ENCODE results near the gene DEF6. TPM values are rescaled to one million over a fixed set of nuclear protein-coding genes. Genes with fewer than 3 reads are reported as not detected.

Gene DEF6
- total and polyA plus RNA-seq, 2 of the 13 experiments (the other 11 are each of a cell fraction or from before 2014, with no cell fraction given): 5.2 to 10.0 TPM

GRCh38 chr6:35343835-35344550 is 46.4 kb downstream of the DEF6 start:
- TF ChIP-seq ZNF7 (CRISPR knock-in tag; IDR thresholded peaks at IDR 0.05) (peak; percentile 60; the same call in 1 of the 2 replicates), ZNF446 (CRISPR knock-in tag; IDR thresholded peaks at IDR 0.05) (no peak)
- TF ChIP-seq, protein P1, sequence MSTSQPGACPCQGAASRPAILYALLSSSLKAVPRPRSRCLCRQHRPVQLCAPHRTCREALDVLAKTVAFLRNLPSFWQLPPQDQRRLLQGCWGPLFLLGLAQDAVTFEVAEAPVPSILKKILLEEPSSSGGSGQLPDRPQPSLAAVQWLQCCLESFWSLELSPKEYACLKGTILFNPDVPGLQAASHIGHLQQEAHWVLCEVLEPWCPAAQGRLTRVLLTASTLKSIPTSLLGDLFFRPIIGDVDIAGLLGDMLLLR (CRISPR knock-in tag; IDR thresholded peaks at IDR 0.05): no peak
- 81% methylated on average over 6 of the region's 6 CpGs for WGBS (ENCODE audit: low lambda C conversion rate)
- Histone ChIP-seq H3K4me2 (ENCODE audit: low read depth, low read length) (peak overlapping the region; percentile 97), H3K27ac (ENCODE audit: extremely low read length, insufficient read depth, low read length) (no peak overlapping the region), H3K9me3 (ENCODE audit: low read length) (no peaks in the 10 kb centered on the region), H3K36me3 (replicated peaks in 1 of 2; ENCODE audit: control insufficient read depth in 1 of 2, insufficient read depth in 2 of 2, low read length in 2 of 2) (peaks cover 9 to 28% of the 10 kb centered on the region in 2 experiments; a peak in 4 of 5 replicates), H3K27me3 (ENCODE audit: control insufficient read depth in 1 of 2, insufficient read depth in 2 of 2, low read length in 2 of 2) (no peaks in the 10 kb centered on the region; a peak in 1 of 5 replicates), H3K4me3 (replicated peaks in 1 of 3; ENCODE audit: insufficient read depth in 1 of 3, low read depth in 2 of 3, low read length in 3 of 3) (peak overlapping the region; percentile 74 to 89 (median 87); a peak in 5 of 6 replicates), H3K79me2 (ENCODE audit: insufficient read depth, low read length) (peaks cover 20% of the 10 kb centered on the region), H3K4me1 (ENCODE audit: insufficient read depth, low read length) (peaks cover 40% of the 10 kb centered on the region), H3K9ac (ENCODE audit: insufficient read depth, low read depth, low read length) (peak overlapping the region; percentile 83; the same call in 1 of the 2 replicates), H2AFZ (ENCODE audit: low read length) (no peak overlapping the region), H4K20me1 (ENCODE audit: insufficient read depth, low read length) (no peaks in the 10 kb centered on the region)
- DNase-seq (ENCODE audit: low spot score): no peak
- FAIRE-seq: no peak
- intact Hi-C loops (cut with micrococcal nuclease; ENCODE audit: unreplicated experiment) (no loop called here), in situ Hi-C loops (cut with HindIII; ENCODE audit: extremely low pct_ligation_motif_present, low pct_unique_long_range_greater_than_20kb) (loop anchor here (5.0 kb wide), 2 partner anchors 63 to 108 kb away; partner anchors contain the start of gene FANCE)
- ChIA-PET CTCF (ENCODE audit: low intra/inter-chr PET ratio, low total read pairs) (interaction anchor here (1.5 to 3.5 kb wide), 3 partner anchors 50 to 124 kb away, joined by 3 to 37 read pairs (median 27); partner anchors contain the start of gene RPL10A), POLR2A (interaction anchor here (2.2 to 4.3 kb wide), 4 partner anchors 27 to 108 kb away, joined by 12 to 19 read pairs (median 18); partner anchors contain the start of gene FANCE)
- no TSS peak for BruUV-seq (replicated peaks)
- no peak for ATAC-seq

- Histone ChIP-seq H3K9me3 (ENCODE audit: low read length) (no peaks in the 10 kb centered on the region), H3K27me3 (ENCODE audit: control insufficient read depth in 1 of 2, insufficient read depth in 2 of 2, low read length in 2 of 2) (no peaks in the 10 kb centered on the region), H4K20me1 (ENCODE audit: insufficient read depth, low read length) (no peaks in the 10 kb centered on the region), H3K4me1 (ENCODE audit: insufficient read depth, low read length) (0 out of 2 replicates have a peak, but pooled peaks cover 9% of the 10 kb centered on the region), H3K27ac (ENCODE audit: extremely low read length, insufficient read depth, low read length) (no peak overlapping the region), H3K9ac (ENCODE audit: insufficient read depth, low read depth, low read length) (no peak overlapping the region), H2AFZ (ENCODE audit: low read length) (no peak overlapping the region), H3K4me2 (ENCODE audit: low read depth, low read length) (no peak overlapping the region), H3K79me2 (ENCODE audit: insufficient read depth, low read length) (no peaks in the 10 kb centered on the region), H3K36me3 (replicated peaks in 1 of 2; ENCODE audit: control insufficient read depth in 1 of 2, insufficient read depth in 2 of 2, low read length in 2 of 2) (peaks cover 24 to 44% of the 10 kb centered on the region in 2 experiments; a peak in 4 of 5 replicates), H3K4me3 (replicated peaks in 1 of 3; ENCODE audit: insufficient read depth in 1 of 3, low read depth in 2 of 3, low read length in 3 of 3) (no peak overlapping the region)
- in situ Hi-C loops (cut with HindIII; ENCODE audit: extremely low pct_ligation_motif_present, low pct_unique_long_range_greater_than_20kb): no loop called here
- DNase-seq (ENCODE audit: low spot score) (no peak), FAIRE-seq (no peak), ATAC-seq (no peak)
- BruUV-seq (replicated peaks): no TSS peak
- intact Hi-C loops (cut with micrococcal nuclease; ENCODE audit: unreplicated experiment): no loop called here
- ChIA-PET POLR2A (no interaction called here), CTCF (ENCODE audit: low intra/inter-chr PET ratio, low total read pairs) (no interaction called here)
- 93% methylated on average over 4 of the region's 4 CpGs for WGBS (ENCODE audit: low lambda C conversion rate)
- TF ChIP-seq KAT2B (IDR thresholded peaks at IDR 0.05; ENCODE audit: borderline replicate concordance, low read depth, low read length) (no peak), ZNF557 (CRISPR knock-in tag; IDR thresholded peaks at IDR 0.05) (no peak), DBP (CRISPR knock-in tag; IDR thresholded peaks at IDR 0.05; ENCODE audit: not compliant biosample characterization) (no peak), MTA3 (CRISPR knock-in tag; IDR thresholded peaks at IDR 0.05) (no peak)
- TF ChIP-seq, protein P2, sequence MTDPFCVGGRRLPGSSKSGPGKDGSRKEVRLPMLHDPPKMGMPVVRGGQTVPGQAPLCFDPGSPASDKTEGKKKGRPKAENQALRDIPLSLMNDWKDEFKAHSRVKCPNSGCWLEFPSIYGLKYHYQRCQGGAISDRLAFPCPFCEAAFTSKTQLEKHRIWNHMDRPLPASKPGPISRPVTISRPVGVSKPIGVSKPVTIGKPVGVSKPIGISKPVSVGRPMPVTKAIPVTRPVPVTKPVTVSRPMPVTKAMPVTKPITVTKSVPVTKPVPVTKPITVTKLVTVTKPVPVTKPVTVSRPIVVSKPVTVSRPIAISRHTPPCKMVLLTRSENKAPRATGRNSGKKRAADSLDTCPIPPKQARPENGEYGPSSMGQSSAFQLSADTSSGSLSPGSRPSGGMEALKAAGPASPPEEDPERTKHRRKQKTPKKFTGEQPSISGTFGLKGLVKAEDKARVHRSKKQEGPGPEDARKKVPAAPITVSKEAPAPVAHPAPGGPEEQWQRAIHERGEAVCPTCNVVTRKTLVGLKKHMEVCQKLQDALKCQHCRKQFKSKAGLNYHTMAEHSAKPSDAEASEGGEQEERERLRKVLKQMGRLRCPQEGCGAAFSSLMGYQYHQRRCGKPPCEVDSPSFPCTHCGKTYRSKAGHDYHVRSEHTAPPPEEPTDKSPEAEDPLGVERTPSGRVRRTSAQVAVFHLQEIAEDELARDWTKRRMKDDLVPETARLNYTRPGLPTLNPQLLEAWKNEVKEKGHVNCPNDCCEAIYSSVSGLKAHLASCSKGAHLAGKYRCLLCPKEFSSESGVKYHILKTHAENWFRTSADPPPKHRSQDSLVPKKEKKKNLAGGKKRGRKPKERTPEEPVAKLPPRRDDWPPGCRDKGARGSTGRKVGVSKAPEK (CRISPR knock-in tag; IDR thresholded peaks at IDR 0.05; ENCODE audit: borderline replicate concordance): no peak
- TF ChIP-seq, protein P3, sequence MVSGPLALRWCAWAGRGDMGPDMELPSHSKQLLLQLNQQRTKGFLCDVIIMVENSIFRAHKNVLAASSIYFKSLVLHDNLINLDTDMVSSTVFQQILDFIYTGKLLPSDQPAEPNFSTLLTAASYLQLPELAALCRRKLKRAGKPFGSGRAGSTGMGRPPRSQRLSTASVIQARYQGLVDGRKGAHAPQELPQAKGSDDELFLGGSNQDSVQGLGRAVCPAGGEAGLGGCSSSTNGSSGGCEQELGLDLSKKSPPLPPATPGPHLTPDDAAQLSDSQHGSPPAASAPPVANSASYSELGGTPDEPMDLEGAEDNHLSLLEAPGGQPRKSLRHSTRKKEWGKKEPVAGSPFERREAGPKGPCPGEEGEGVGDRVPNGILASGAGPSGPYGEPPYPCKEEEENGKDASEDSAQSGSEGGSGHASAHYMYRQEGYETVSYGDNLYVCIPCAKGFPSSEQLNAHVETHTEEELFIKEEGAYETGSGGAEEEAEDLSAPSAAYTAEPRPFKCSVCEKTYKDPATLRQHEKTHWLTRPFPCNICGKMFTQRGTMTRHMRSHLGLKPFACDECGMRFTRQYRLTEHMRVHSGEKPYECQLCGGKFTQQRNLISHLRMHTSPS (CRISPR knock-in tag; IDR thresholded peaks at IDR 0.05; ENCODE audit: low read depth): no peak
These were observed 53.8 kb downstream of the DEF6 start for GRCh38 chr6:35351422-35351821.

Data from HepG2 (cell line).